Neural progenitor cell (in vitro differentiated cells): ENCODE data around the gene BPHL. TPM values are rescaled to one million over a fixed set of nuclear protein-coding genes. Genes with fewer than 3 reads are reported as not detected.
"Not testable (repeated sequence)": the region's sequence is repeated elsewhere in the genome, so short reads cannot be mapped to it uniquely, and the experiment has no call there.

Source experiments
- DNase-seq: peaks from one replicate; pipeline ENCODE4 v3.0.0-alpha.2; 2016; ENCODE audit warnings: low spot score
- H2AFZ ChIP-seq: fragments of 200-600 bp; sonication (generic); replicated peaks from 2 replicates; pipeline ENCODE4 v1.6.1; 2016; ENCODE audit warnings: antibody characterized with exemption
- H3F3A ChIP-seq: fragments of 200-600 bp; sonication (generic); 2 replicates; pipeline ENCODE4 v1.6.1; 2016; ENCODE audit warnings: antibody characterized with exemption, low read depth
- H3K27ac ChIP-seq: fragments of 200-600 bp; sonication (generic); 2 replicates; pipeline ENCODE4 v1.5.1; 2016; ENCODE audit warnings: mild to moderate bottlenecking
- H3K27me3 ChIP-seq: fragments of 200-600 bp; sonication (generic); 2 replicates; pipeline ENCODE4 v1.6.1; 2016; ENCODE audit warnings: mild to moderate bottlenecking, moderate library complexity
- H3K36me3 ChIP-seq: fragments of 200-600 bp; sonication (generic); 2 replicates; pipeline ENCODE4 v1.5.1; 2016
- H3K4me1 ChIP-seq: fragments of 200-600 bp; sonication (generic); 2 replicates; pipeline ENCODE4 v1.6.1; 2016; ENCODE audit warnings: mixed run types
- H3K4me2 ChIP-seq: fragments of 200-600 bp; sonication (generic); 2 replicates; pipeline ENCODE4 v1.6.1; 2016
- H3K4me3 ChIP-seq: fragments of 200-600 bp; sonication (generic); 2 replicates; pipeline ENCODE4 v1.5.1; 2016
- H3K79me2 ChIP-seq: fragments of 200-600 bp; sonication (generic); 2 replicates; pipeline ENCODE4 v1.6.1; 2016; ENCODE audit warnings: low read depth
- H3K9ac ChIP-seq: fragments of 200-600 bp; sonication (generic); 2 replicates; pipeline ENCODE4 v1.6.1; 2016
- H3K9me3 ChIP-seq: fragments of 200-600 bp; sonication (generic); 2 replicates; pipeline ENCODE4 v1.5.1; 2016; ENCODE audit warnings: low read depth
- H4K20me1 ChIP-seq: fragments of 200-600 bp; sonication (generic); 2 replicates; pipeline ENCODE4 v1.6.1; 2016; ENCODE audit warnings: low read depth
- H3K27ac Mint-ChIP-seq: 3 replicates; pipeline ENCODE4 v1.8.0; 2021; ENCODE audit warnings: mixed read lengths
- H3K27me3 Mint-ChIP-seq: 2 replicates; pipeline ENCODE4 v1.8.0; 2022; ENCODE audit warnings: low read depth, mild to moderate bottlenecking, inconsistent platforms, moderate library complexity, mixed read lengths; ENCODE audit not compliant: insufficient read depth
- H3K36me3 Mint-ChIP-seq: 3 replicates; pipeline ENCODE4 v1.8.0; 2021; ENCODE audit warnings: mixed read lengths
- H3K4me1 Mint-ChIP-seq: 3 replicates; pipeline ENCODE4 v1.8.0; 2021; ENCODE audit warnings: mixed read lengths
- H3K4me3 Mint-ChIP-seq: 3 replicates; pipeline ENCODE4 v1.8.0; 2021; ENCODE audit warnings: mild to moderate bottlenecking, moderate library complexity, mixed read lengths
- H3K9me3 Mint-ChIP-seq: 3 replicates; pipeline ENCODE4 v1.8.0; 2020; ENCODE audit warnings: mixed read lengths
- CTCF ChIP-seq: fragments of 200-600 bp; sonication (generic); IDR thresholded peaks from 2 replicates; pipeline ENCODE4 v1.5.1; 2017; ENCODE audit warnings: antibody characterized with exemption, mild to moderate bottlenecking
- EZH2 ChIP-seq: fragments of 200-600 bp; sonication (generic); IDR thresholded peaks from 2 replicates; pipeline ENCODE4 v1.6.1; 2017; ENCODE audit warnings: antibody characterized with exemption, mild to moderate bottlenecking, moderate library complexity
- EZH2phosphoT487 ChIP-seq: fragments of 200-600 bp; sonication (generic); IDR thresholded peaks from 2 replicates; pipeline ENCODE4 v1.6.1; 2017; ENCODE audit warnings: antibody characterized with exemption
- total RNA-seq: library from RNA; depleted of rRNA; stranded (reverse); fragments of >200 nt; gene quantifications from 2 replicates; pipeline ENCODE4 v1.2.3, GENCODE V29; 2015; ENCODE audit warnings: low replicate concordance

Gene BPHL
- total RNA-seq, 1 donor from 2014 or later, result 44.5 TPM

- H3K27me3 ChIP-seq, result no peaks in the 10 kb centered on the region
- no peak overlapping the region for H3K4me2 ChIP-seq
- DNase-seq, result no peak
- H3K4me3 Mint-ChIP-seq, result no peak overlapping the region
- no peak for TF ChIP-seq CTCF
- TF ChIP-seq EZH2phosphoT487, result no peak
- TF ChIP-seq EZH2, result no peak
- no peak overlapping the region for H3K27ac ChIP-seq
- peaks cover 35% of the 10 kb centered on the region for H3K4me1 ChIP-seq
- H3K4me1 Mint-ChIP-seq, result peaks cover 15% of the 10 kb centered on the region
- H3K27me3 Mint-ChIP-seq, result peaks cover 3% of the 10 kb centered on the region
- H3K9me3 Mint-ChIP-seq, result peaks cover 17% of the 10 kb centered on the region
- no peaks in the 10 kb centered on the region for H4K20me1 ChIP-seq
- H3K36me3 Mint-ChIP-seq, result no peaks in the 10 kb centered on the region
- no peak overlapping the region for H2AFZ ChIP-seq
- no peak overlapping the region for H3K4me3 ChIP-seq
- H3K9me3 ChIP-seq, result no peaks in the 10 kb centered on the region
- no peak overlapping the region for H3K27ac Mint-ChIP-seq
- no peak overlapping the region for H3K9ac ChIP-seq
- H3K36me3 ChIP-seq, result no peaks in the 10 kb centered on the region
- no peaks in the 10 kb centered on the region for H3K79me2 ChIP-seq
- peaks cover 43% of the 10 kb centered on the region for H3F3A ChIP-seq
These were observed 78.3 kb downstream of the BPHL start for GRCh38 chr6:3196770-3197169.

- H3K9ac ChIP-seq, H4K20me1 ChIP-seq, H3K9me3 ChIP-seq, H3K4me3 ChIP-seq, H3K79me2 ChIP-seq, H2AFZ ChIP-seq, H3K4me3 Mint-ChIP-seq, H3K27me3 Mint-ChIP-seq, H3K36me3 Mint-ChIP-seq, H3K36me3 ChIP-seq, DNase-seq, H3K27ac Mint-ChIP-seq, H3K4me2 ChIP-seq, H3K27me3 ChIP-seq, H3K27ac ChIP-seq: not testable (repeated sequence)
- H3F3A ChIP-seq, result peaks cover 41% of the 10 kb centered on the region
- H3K4me1 Mint-ChIP-seq, result peaks cover 12% of the 10 kb centered on the region
- H3K9me3 Mint-ChIP-seq, result peaks cover 18% of the 10 kb centered on the region
- peaks cover 37% of the 10 kb centered on the region for H3K4me1 ChIP-seq
These were observed 79.2 kb downstream of the BPHL start for GRCh38 chr6:3197734-3198133.

GRCh38 chr6:3199382-3199781 is 80.9 kb downstream of the BPHL start:
- Mint-ChIP-seq H3K4me1 (peaks cover 6% of the 10 kb centered on the region), H3K9me3 (peaks cover 30% of the 10 kb centered on the region), H3K27me3 (peaks cover 3% of the 10 kb centered on the region), H3K36me3 (peaks cover 3% of the 10 kb centered on the region), H3K4me3 (peak overlapping the region; percentile 52), H3K27ac (peak overlapping the region; percentile 58)
- H3K4me3 ChIP-seq, result no peak overlapping the region
- H4K20me1 ChIP-seq, result no peaks in the 10 kb centered on the region
- H3K27me3 ChIP-seq, result no peaks in the 10 kb centered on the region
- no peak for DNase-seq
- H3K9ac ChIP-seq, result no peak overlapping the region
- no peak overlapping the region for H3K27ac ChIP-seq
- no peak overlapping the region for H3K4me2 ChIP-seq
- H3F3A ChIP-seq, result peaks cover 26% of the 10 kb centered on the region
- H3K4me1 ChIP-seq, result peaks cover 24% of the 10 kb centered on the region
- no peaks in the 10 kb centered on the region for H3K79me2 ChIP-seq
- H3K36me3 ChIP-seq, result no peaks in the 10 kb centered on the region
- H2AFZ ChIP-seq, result no peak overlapping the region
- no peaks in the 10 kb centered on the region for H3K9me3 ChIP-seq
- TF ChIP-seq CTCF (no peak), EZH2phosphoT487 (no peak), EZH2 (no peak)

- no peak overlapping the region for H3K4me3 Mint-ChIP-seq
These were observed 82.2 kb downstream of the BPHL start for GRCh38 chr6:3200682-3201081.

More at GRCh38 chr6:3200682-3201081, 82.2 kb downstream of the BPHL start:
- Histone ChIP-seq H3K27ac (no peak overlapping the region), H3K36me3 (no peaks in the 10 kb centered on the region), H3K4me1 (peaks cover 11% of the 10 kb centered on the region), H3K9me3 (no peaks in the 10 kb centered on the region), H3K27me3 (no peaks in the 10 kb centered on the region), H3F3A (peaks cover 13% of the 10 kb centered on the region), H3K79me2 (no peaks in the 10 kb centered on the region), H3K4me3 (no peak overlapping the region), H3K4me2 (no peak overlapping the region), H2AFZ (no peak overlapping the region), H4K20me1 (no peaks in the 10 kb centered on the region), H3K9ac (no peak overlapping the region)
- no peak for DNase-seq
- Mint-ChIP-seq H3K36me3 (peaks cover 3% of the 10 kb centered on the region), H3K27ac (no peak overlapping the region), H3K4me1 (peaks cover 6% of the 10 kb centered on the region), H3K9me3 (peaks cover 35% of the 10 kb centered on the region), H3K27me3 (peaks cover 3% of the 10 kb centered on the region)
- no peak for TF ChIP-seq CTCF
- TF ChIP-seq EZH2, result no peak
- TF ChIP-seq EZH2phosphoT487, result no peak
